Neutrophil (primary cell): Measurements from ENCODE around the gene PDCD2.

ENCODE experiments used
- H3K27ac ChIP-seq: fragments of 200-600 bp; sonication (generic); 2 replicates; pipeline ENCODE4 v1.5.1; 2016; ENCODE audit warnings: mild to moderate bottlenecking, moderate library complexity
- H3K27me3 ChIP-seq: fragments of 200-600 bp; sonication (generic); 2 replicates; pipeline ENCODE4 v1.6.0; 2016; ENCODE audit warnings: mild to moderate bottlenecking
- H3K36me3 ChIP-seq: fragments of 200-600 bp; sonication (generic); 2 replicates; pipeline ENCODE4 v1.5.1; 2017
- H3K4me1 ChIP-seq, 2 experiments: fragments of 200-600 bp in 1 of 2; sonication (generic) in 1 of 2; 1 replicate in 1 of 2; 2 replicates in 1 of 2; pipeline versions ENCODE4 v1.5.1 to v1.6.1; 2013 to 2016; ENCODE audit warnings: low read depth in 1 of 2, low read length in 1 of 2, mild to moderate bottlenecking in 1 of 2, moderate library complexity in 1 of 2; ENCODE audit not compliant: control insufficient read depth in 1 of 2, insufficient read depth in 1 of 2
- H3K4me3 ChIP-seq, 2 experiments: fragments of 200-600 bp in 1 of 2; sonication (generic) in 1 of 2; 1 replicate in 1 of 2; 2 replicates in 1 of 2; pipeline ENCODE4 v1.5.1; 2013 to 2016; ENCODE audit warnings: low read depth in 1 of 2, low read length in 1 of 2, mild to moderate bottlenecking in 1 of 2, moderate library complexity in 1 of 2
- H3K9me3 ChIP-seq: fragments of 200-600 bp; sonication (generic); 2 replicates; pipeline ENCODE4 v1.5.1; 2016
- CTCF ChIP-seq: fragments of 200-600 bp; sonication (generic); IDR thresholded peaks from 2 replicates; pipeline ENCODE4 v1.5.1; 2016; ENCODE audit warnings: antibody characterized with exemption

PDCD2 gene

GRCh38 chr6:170542031-170542719, 42.3 kb downstream of the PDCD2 start:
- Histone ChIP-seq H3K4me3 (no peak overlapping the region), H3K27ac (no peak overlapping the region), H3K27me3 (no peaks in the 10 kb centered on the region), H3K36me3 (peaks cover 94% of the 10 kb centered on the region), H3K4me1 (no peaks in the 10 kb centered on the region), H3K9me3 (no peaks in the 10 kb centered on the region)
- TF ChIP-seq CTCF: no peak

GRCh38 chr6:170537329-170537728, 47.1 kb downstream of the PDCD2 start:
- Histone ChIP-seq H3K27me3 (no peaks in the 10 kb centered on the region), H3K27ac (no peak overlapping the region), H3K9me3 (no peaks in the 10 kb centered on the region), H3K4me3 (no peak overlapping the region), H3K4me1 (no peaks in the 10 kb centered on the region), H3K36me3 (peaks cover 94% of the 10 kb centered on the region)
- TF ChIP-seq CTCF: no peak

- Histone ChIP-seq H3K27ac (no peak overlapping the region), H3K27me3 (no peaks in the 10 kb centered on the region), H3K36me3 (peaks cover 92% of the 10 kb centered on the region), H3K4me1 (no peaks in the 10 kb centered on the region), H3K9me3 (no peaks in the 10 kb centered on the region), H3K4me3 (no peak overlapping the region)
- no peak for TF ChIP-seq CTCF
These were observed 47.8 kb downstream of the PDCD2 start for GRCh38 chr6:170536671-170537070.

GRCh38 chr6:170535004-170535403, 49.4 kb downstream of the PDCD2 start:
- no peaks in the 10 kb centered on the region for H3K27me3 ChIP-seq

GRCh38 chr6:170533792-170534191, 50.6 kb downstream of the PDCD2 start:
- Histone ChIP-seq H3K9me3 (no peaks in the 10 kb centered on the region), H3K4me3 (no peak overlapping the region), H3K27me3 (no peaks in the 10 kb centered on the region), H3K4me1 (no peaks in the 10 kb centered on the region), H3K27ac (no peak overlapping the region), H3K36me3 (peaks cover 70% of the 10 kb centered on the region)
- no peak for TF ChIP-seq CTCF

More at GRCh38 chr6:170535004-170535403, 49.4 kb downstream of the PDCD2 start:
- no peak overlapping the region for H3K4me3 ChIP-seq
- no peak overlapping the region for H3K27ac ChIP-seq
- no peak for TF ChIP-seq CTCF
- peaks cover 82% of the 10 kb centered on the region for H3K36me3 ChIP-seq
- no peaks in the 10 kb centered on the region for H3K4me1 ChIP-seq
- no peaks in the 10 kb centered on the region for H3K9me3 ChIP-seq
